Measurements from ENCODE around the gene RPP14.

The RPP14 gene

GRCh38 chr3:58305882-58306711, at the start of gene RPP14, which contains the start of gene HTD2:
Gene RPP14, plus strand, starts transcription at chr3:58306245. Its CDS starts 4,085 bp downstream, at chr3:58310330.
Gene HTD2, plus strand, starts transcription at chr3:58306520. Its CDS starts 11,094 bp downstream, at chr3:58317614.
- H3K4me3 ChIP-seq (ENCODE audit: low read depth, low read length): peak within 1 kb of the TSS; percentile 99
- DNase-seq (ENCODE audit: low read depth): peak; percentile 98
- TF ChIP-seq MYC (IDR thresholded peaks at IDR 0.05; ENCODE audit: low read depth, low read length) (0 out of 2 replicates have a peak, but pooled peaks have one; percentile 7), POLR2A (IDR thresholded peaks at IDR 0.05; ENCODE audit: extremely low read depth, insufficient read length) (peak; percentile 81), CTCF (IDR thresholded peaks at IDR 0.05; ENCODE audit: low read depth, low read length) (peak; percentile 80), MAX (IDR thresholded peaks at IDR 0.05; ENCODE audit: low read depth, low read length) (peak; percentile 75; the same call in 1 of the 2 replicates)

- no peak for TF ChIP-seq POLR2A (IDR thresholded peaks at IDR 0.05; ENCODE audit: extremely low read depth, insufficient read length)
- TF ChIP-seq MAX (IDR thresholded peaks at IDR 0.05; ENCODE audit: low read depth, low read length): no peak
- TF ChIP-seq MYC (IDR thresholded peaks at IDR 0.05; ENCODE audit: low read depth, low read length): no peak
- no peak for TF ChIP-seq CTCF (IDR thresholded peaks at IDR 0.05; ENCODE audit: low read depth, low read length)
- no peak for DNase-seq (ENCODE audit: low read depth)
- no peak overlapping the region for H3K4me3 ChIP-seq (ENCODE audit: low read depth, low read length)
Measured at GRCh38 chr3:58256511-58256910, 49.5 kb upstream of the RPP14 start.

GRCh38 chr3:58258392-58259055, 47.5 kb upstream of the RPP14 start:
- no peak overlapping the region for H3K4me3 ChIP-seq (ENCODE audit: low read depth, low read length)
- no peak for DNase-seq (ENCODE audit: low read depth)
- no peak for TF ChIP-seq MAX (IDR thresholded peaks at IDR 0.05; ENCODE audit: low read depth, low read length)
- TF ChIP-seq MYC (IDR thresholded peaks at IDR 0.05; ENCODE audit: low read depth, low read length): no peak
- no peak for TF ChIP-seq CTCF (IDR thresholded peaks at IDR 0.05; ENCODE audit: low read depth, low read length)
- no peak for TF ChIP-seq POLR2A (IDR thresholded peaks at IDR 0.05; ENCODE audit: extremely low read depth, insufficient read length)

GRCh38 chr3:58260261-58260731, 45.7 kb upstream of the RPP14 start:
- TF ChIP-seq MYC (IDR thresholded peaks at IDR 0.05; ENCODE audit: low read depth, low read length) (no peak), CTCF (IDR thresholded peaks at IDR 0.05; ENCODE audit: low read depth, low read length) (no peak), POLR2A (IDR thresholded peaks at IDR 0.05; ENCODE audit: extremely low read depth, insufficient read length) (no peak)
- DNase-seq (ENCODE audit: low read depth): peak; percentile 75
- no peak overlapping the region for H3K4me3 ChIP-seq (ENCODE audit: low read depth, low read length)

GRCh38 chr3:58260733-58261132, 45.3 kb upstream of the RPP14 start:
- TF ChIP-seq MYC (IDR thresholded peaks at IDR 0.05; ENCODE audit: low read depth, low read length) (no peak), CTCF (IDR thresholded peaks at IDR 0.05; ENCODE audit: low read depth, low read length) (no peak), MAX (IDR thresholded peaks at IDR 0.05; ENCODE audit: low read depth, low read length) (no peak), POLR2A (IDR thresholded peaks at IDR 0.05; ENCODE audit: extremely low read depth, insufficient read length) (no peak)
- H3K4me3 ChIP-seq (ENCODE audit: low read depth, low read length): no peak overlapping the region
- peak; percentile 18 for DNase-seq (ENCODE audit: low read depth)

Data from NB4 (cell line).